SU-DHL-6 (cell line): ENCODE measurements around the gene ACAP2.

Experiments used
- EZH2phosphoT487 ChIP-seq: fragments of 200-600 bp; sonication (generic), shearing (Covaris generic); conservative IDR thresholded peaks from 2 replicates; pipeline ENCODE4 v1.6.1; 2018; ENCODE audit warnings: mild to moderate bottlenecking, antibody characterized with exemption, low read length, moderate library complexity, mixed read lengths
- TF ChIP-seq, protein P1 (sequence below): fragments of 200-600 bp; sonication (generic); IDR thresholded peaks from one replicate; pipeline ENCODE4 v1.5.1; 2017; ENCODE audit warnings: antibody characterized with exemption, mild to moderate bottlenecking, low read length, moderate library complexity; ENCODE audit not compliant: insufficient read depth, poor library complexity, severe bottlenecking

- TF ChIP-seq, protein P1, sequence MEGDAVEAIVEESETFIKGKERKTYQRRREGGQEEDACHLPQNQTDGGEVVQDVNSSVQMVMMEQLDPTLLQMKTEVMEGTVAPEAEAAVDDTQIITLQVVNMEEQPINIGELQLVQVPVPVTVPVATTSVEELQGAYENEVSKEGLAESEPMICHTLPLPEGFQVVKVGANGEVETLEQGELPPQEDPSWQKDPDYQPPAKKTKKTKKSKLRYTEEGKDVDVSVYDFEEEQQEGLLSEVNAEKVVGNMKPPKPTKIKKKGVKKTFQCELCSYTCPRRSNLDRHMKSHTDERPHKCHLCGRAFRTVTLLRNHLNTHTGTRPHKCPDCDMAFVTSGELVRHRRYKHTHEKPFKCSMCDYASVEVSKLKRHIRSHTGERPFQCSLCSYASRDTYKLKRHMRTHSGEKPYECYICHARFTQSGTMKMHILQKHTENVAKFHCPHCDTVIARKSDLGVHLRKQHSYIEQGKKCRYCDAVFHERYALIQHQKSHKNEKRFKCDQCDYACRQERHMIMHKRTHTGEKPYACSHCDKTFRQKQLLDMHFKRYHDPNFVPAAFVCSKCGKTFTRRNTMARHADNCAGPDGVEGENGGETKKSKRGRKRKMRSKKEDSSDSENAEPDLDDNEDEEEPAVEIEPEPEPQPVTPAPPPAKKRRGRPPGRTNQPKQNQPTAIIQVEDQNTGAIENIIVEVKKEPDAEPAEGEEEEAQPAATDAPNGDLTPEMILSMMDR, result peak; percentile 97
- no peak for TF ChIP-seq EZH2phosphoT487
These were observed 171.2 kb downstream of the ACAP2 start for GRCh38 chr3:195271410-195272243.
